SK-N-SH (cell line): ENCODE results near the gene MAML3. TPM values are rescaled to one million over a fixed set of nuclear protein-coding genes. Genes with fewer than 3 reads are reported as not detected.
A peak's percentile ranks its signal among the peaks of the same experiment; 100 is the strongest.

Experiments
- CTCF ChIA-PET: fragments of 300-600, 350-600 bp; formaldehyde crosslinking; extraction: SDS; loops from one replicate; lab custom pipeline; 2021; lab: Yijun Ruan, JAX
- POLR2A ChIA-PET: fragments of 350-600 bp; sonication (Branson Sonifier 250); formaldehyde crosslinking; extraction: SDS; loops from one replicate; lab custom pipeline; 2020; ENCODE audit warnings: antibody characterized with exemption, inconsistent platforms; lab: Yijun Ruan, JAX
- DNase-seq: peaks from one replicate; pipeline ENCODE4 v3.0.0; 2012
- H2AFZ ChIP-seq: fragments of 200-600 bp; sonication (generic); 2 replicates; pipeline ENCODE4 v1.8.1; 2016; ENCODE audit warnings: antibody characterized with exemption, mild to moderate bottlenecking, low read depth
- H3F3A ChIP-seq: fragments of 200-600 bp; sonication (generic); replicated peaks from 2 replicates; pipeline ENCODE3; 2016; ENCODE audit warnings: antibody characterized with exemption, mild to moderate bottlenecking; ENCODE audit not compliant: insufficient read depth
- H3K27ac ChIP-seq, 2 experiments: fragments of 200-500 bp in 1 of 2; fragments of 200-600 bp in 1 of 2; sonication (Bioruptor generic) in 1 of 2; sonication (generic), shearing (Covaris generic) in 1 of 2; 2 replicates each; pipeline versions ENCODE4 v1.5.1 to v1.6.1; 2014 to 2016; ENCODE audit warnings: low read depth in 2 of 2, inconsistent platforms in 1 of 2, low read length in 1 of 2, mild to moderate bottlenecking in 1 of 2, mixed read lengths in 1 of 2
- H3K27me3 ChIP-seq: fragments of 200-600 bp; sonication (generic), shearing (Covaris generic); 2 replicates; pipeline ENCODE4 v1.6.1; 2016; ENCODE audit warnings: mixed run types; ENCODE audit not compliant: insufficient read depth
- H3K36me3 ChIP-seq, 2 experiments: fragments of 200-500 bp in 1 of 2; fragments of 200-600 bp in 1 of 2; sonication (Bioruptor generic) in 1 of 2; sonication (generic) in 1 of 2; replicated peaks in 1 of 2; 2 replicates each; pipeline versions ENCODE3 to v1.5.1; 2014 to 2016; ENCODE audit warnings: low read length in 1 of 2, mild to moderate bottlenecking in 1 of 2; ENCODE audit not compliant: insufficient read depth in 2 of 2, control insufficient read depth in 1 of 2
- H3K4me1 ChIP-seq, 2 experiments: fragments of 200-500 bp in 1 of 2; fragments of 200-600 bp in 1 of 2; sonication (Bioruptor generic) in 1 of 2; sonication (generic), shearing (Covaris generic) in 1 of 2; 2 replicates each; pipeline versions ENCODE4 v1.5.1 to v1.6.1; 2014 to 2016; ENCODE audit warnings: low read depth in 1 of 2, low read length in 1 of 2, mixed run types in 1 of 2; ENCODE audit not compliant: insufficient read depth in 2 of 2, control insufficient read depth in 1 of 2
- H3K4me2 ChIP-seq: fragments of 200-600 bp; sonication (generic), shearing (Covaris generic); 2 replicates; pipeline ENCODE4 v1.6.1; 2017; ENCODE audit warnings: mixed run types
- H3K4me3 ChIP-seq, 2 experiments: fragments of 200-500 bp in 1 of 2; fragments of 200-600 bp in 1 of 2; sonication (Bioruptor generic) in 1 of 2; sonication (generic), shearing (Covaris generic) in 1 of 2; 2 replicates each; pipeline versions ENCODE4 v1.5.1 to v1.8.1; 2014 to 2016; ENCODE audit warnings: low read depth in 2 of 2, inconsistent platforms in 1 of 2, low read length in 1 of 2, mild to moderate bottlenecking in 1 of 2, mixed read lengths in 1 of 2, moderate library complexity in 1 of 2
- H3K79me2 ChIP-seq: fragments of 200-600 bp; sonication (generic); 2 replicates; pipeline ENCODE4 v1.8.1; 2017; ENCODE audit warnings: mild to moderate bottlenecking; ENCODE audit not compliant: insufficient read depth
- H3K9ac ChIP-seq: fragments of 200-600 bp; sonication (generic); 2 replicates; pipeline ENCODE4 v1.6.1; 2017; ENCODE audit warnings: mixed run types
- H3K9me2 ChIP-seq: fragments of 200-600 bp; sonication (generic); 2 replicates; pipeline ENCODE4 v1.6.1; 2017; ENCODE audit warnings: mixed run types
- H3K9me3 ChIP-seq: fragments of 200-600 bp; sonication (generic); 2 replicates; pipeline ENCODE4 v1.6.1; 2017; ENCODE audit warnings: mixed run types, mild to moderate bottlenecking, moderate library complexity
- H4K20me1 ChIP-seq: fragments of 200-600 bp; sonication (generic); 2 replicates; pipeline ENCODE4 v1.6.1; 2017; ENCODE audit warnings: mild to moderate bottlenecking, mixed run types; ENCODE audit not compliant: insufficient read depth
- CHD2 ChIP-seq: fragments of 150-350 bp; IDR thresholded peaks from 2 replicates; pipeline ENCODE4 v1.6.1; 2018; ENCODE audit warnings: low read length; ENCODE audit not compliant: partially characterized antibody
- ELF1 ChIP-seq: IDR thresholded peaks from 2 replicates; pipeline ENCODE4 v1.4.0; 2012
- GABPA ChIP-seq: IDR thresholded peaks from 2 replicates; pipeline ENCODE4 v1.4.0; 2012; ENCODE audit warnings: low read depth, mild to moderate bottlenecking
- JUND ChIP-seq: IDR thresholded peaks from 2 replicates; pipeline ENCODE4 v1.4.0; 2012
- MAX ChIP-seq: IDR thresholded peaks from 2 replicates; pipeline ENCODE4 v1.4.0; 2012; ENCODE audit warnings: low read depth
- MXI1 ChIP-seq: IDR thresholded peaks from 2 replicates; pipeline ENCODE4 v1.6.1; 2012; ENCODE audit warnings: mild to moderate bottlenecking, low read depth, low read length, improper control_type of control experiment
- PBX3 ChIP-seq: IDR thresholded peaks from 2 replicates; pipeline ENCODE4; 2012
- POLR2AphosphoS5 ChIP-seq: IDR thresholded peaks from 2 replicates; pipeline ENCODE4 v1.6.1; 2012; ENCODE audit warnings: low read depth, low read length
- RAD21 ChIP-seq: IDR thresholded peaks from 2 replicates; pipeline ENCODE4 v1.6.1; 2012; ENCODE audit warnings: mild to moderate bottlenecking, low read length
- REST ChIP-seq: IDR thresholded peaks from 2 replicates; pipeline ENCODE4 v1.6.1; 2012; ENCODE audit warnings: mild to moderate bottlenecking, low read depth, low read length, moderate library complexity
- RXRA ChIP-seq: IDR thresholded peaks from 2 replicates; pipeline ENCODE4 v1.4.0; 2012; ENCODE audit warnings: low read depth, mild to moderate bottlenecking, borderline replicate concordance
- SIN3A ChIP-seq: IDR thresholded peaks from 2 replicates; pipeline ENCODE4 v1.6.1; 2012; ENCODE audit warnings: low read depth, mild to moderate bottlenecking, low read length, moderate library complexity, borderline replicate concordance
- USF1 ChIP-seq: IDR thresholded peaks from 2 replicates; pipeline ENCODE4 v1.4.0; 2012; ENCODE audit warnings: low read depth, borderline replicate concordance
- USF2 ChIP-seq: fragments of 150-350 bp; IDR thresholded peaks from 2 replicates; pipeline ENCODE4 v1.6.1; 2017; ENCODE audit warnings: antibody characterized with exemption, low read length, low read depth, borderline replicate concordance
- YY1 ChIP-seq: IDR thresholded peaks from 2 replicates; pipeline ENCODE4 v1.4.0; 2012; ENCODE audit warnings: low read depth, mild to moderate bottlenecking
- WGBS: methylation state at CpG from one replicate; pipeline ENCODE4 v1.1.6; 2017; ENCODE audit warnings: low lambda C conversion rate; 5-methylcytosine and 5-hydroxymethylcytosine counted together
- polyA plus RNA-seq, 3 experiments: library from polyadenylated mRNA; depleted of rRNA; stranded (reverse); fragments of >200 nt; gene quantifications; 2 replicates each; pipeline ENCODE4 v1.2.3, GENCODE V29; 2012

MAML3 gene
- polyA plus RNA-seq, 1 of the 3 experiments (the other 2 are of a cell fraction), result 5.3 TPM

GRCh38 chr4:139749338-139749737, 404.6 kb downstream of the MAML3 start (continued):
- TF ChIP-seq REST, result no peak

- POLR2A ChIA-PET, result no interaction called here
- no peak for TF ChIP-seq MAX
- no peak for TF ChIP-seq RXRA
- TF ChIP-seq SIN3A, result no peak
- TF ChIP-seq USF2, result no peak
- no peak for TF ChIP-seq RAD21
- TF ChIP-seq JUND, result no peak
- no peak for TF ChIP-seq ELF1
- no peak for TF ChIP-seq MXI1
- no peak for TF ChIP-seq YY1
- no peak for TF ChIP-seq PBX3
- no peak for TF ChIP-seq CHD2
- no peak for TF ChIP-seq GABPA
- no peak for TF ChIP-seq POLR2AphosphoS5
- no peak for TF ChIP-seq USF1
- H3K9ac ChIP-seq, result no peak overlapping the region
- H3K9me2 ChIP-seq, result no peaks in the 10 kb centered on the region
- WGBS, result 95% methylated on average over 12 of the region's 12 CpGs
- no peak overlapping the region for H3K4me2 ChIP-seq
- H2AFZ ChIP-seq, result no peak overlapping the region
- DNase-seq, result no peak
- no peaks in the 10 kb centered on the region for H4K20me1 ChIP-seq
- peaks cover 0 to 26% of the 10 kb centered on the region in 2 experiments; a peak in 2 of 4 replicates for H3K4me1 ChIP-seq
- H3K27me3 ChIP-seq, result no peaks in the 10 kb centered on the region
- no peaks in the 10 kb centered on the region for H3F3A ChIP-seq
- no peaks in the 10 kb centered on the region for H3K9me3 ChIP-seq
- H3K4me3 ChIP-seq, result no peak overlapping the region
- peak overlapping the region in 1 of 2 experiments; percentile 6; a peak in 1 of 4 replicates for H3K27ac ChIP-seq
- no peaks in the 10 kb centered on the region for H3K36me3 ChIP-seq
- CTCF ChIA-PET, result no interaction called here
- H3K79me2 ChIP-seq, result no peaks in the 10 kb centered on the region
Measured at GRCh38 chr4:139746431-139747171, 407.4 kb downstream of the MAML3 start.
